NT2/D1 (cell line): ENCODE results near the gene PITRM1.
"Not testable (repeated sequence)": the region's sequence is repeated elsewhere in the genome, so short reads cannot be mapped to it uniquely, and the experiment has no call there.

Experiments used
- DNase-seq: peaks from one replicate; pipeline ENCODE4 v3.0.0-alpha.2; 2011; ENCODE audit warnings: low read depth, low spot score
- H3K27me3 ChIP-seq: 2 replicates; pipeline ENCODE4 v1.6.0; 2011; ENCODE audit warnings: mild to moderate bottlenecking; ENCODE audit not compliant: insufficient read length, insufficient read depth
- H3K36me3 ChIP-seq: 2 replicates; pipeline ENCODE4 v1.6.1; 2011; ENCODE audit warnings: mild to moderate bottlenecking, low read length, mixed read lengths; ENCODE audit not compliant: insufficient read depth, insufficient read length
- H3K4me1 ChIP-seq: 2 replicates; pipeline ENCODE4 v1.5.1; 2011; ENCODE audit not compliant: insufficient read depth, insufficient read length
- H3K4me3 ChIP-seq: 2 replicates; pipeline ENCODE4 v1.5.1; 2011; ENCODE audit warnings: low read depth; ENCODE audit not compliant: insufficient read length
- H3K9ac ChIP-seq: 2 replicates; pipeline ENCODE4 v1.6.0; 2011; ENCODE audit warnings: low read depth; ENCODE audit not compliant: insufficient read length
- H3K9me3 ChIP-seq: 2 replicates; pipeline ENCODE4 v1.5.1; 2011; ENCODE audit warnings: mild to moderate bottlenecking, low read length; ENCODE audit not compliant: insufficient read depth
- SUZ12 ChIP-seq: IDR thresholded peaks from 2 replicates; pipeline ENCODE4 v1.6.1; 2011; ENCODE audit not compliant: insufficient read length, insufficient read depth; ENCODE audit errors: extremely low read depth
- YY1 ChIP-seq: IDR thresholded peaks from 2 replicates; pipeline ENCODE4 v1.6.1; 2011; ENCODE audit not compliant: insufficient read length, insufficient read depth
- ZNF274 ChIP-seq: IDR thresholded peaks from 2 replicates; pipeline ENCODE4 v1.6.1; 2011; ENCODE audit warnings: mild to moderate bottlenecking, low read depth, low read length

The PITRM1 gene

GRCh38 chr10:3107426-3107961 is 65.1 kb downstream of the PITRM1 start:
- Histone ChIP-seq H3K27me3 (no peaks in the 10 kb centered on the region), H3K36me3 (peaks cover 77% of the 10 kb centered on the region), H3K4me1 (no peaks in the 10 kb centered on the region), H3K9ac (no peak overlapping the region), H3K9me3 (no peaks in the 10 kb centered on the region), H3K4me3 (no peak overlapping the region)
- TF ChIP-seq SUZ12: no peak
- TF ChIP-seq ZNF274: no peak
- TF ChIP-seq YY1: no peak
- DNase-seq: no peak

GRCh38 chr10:3106928-3107425 is 65.6 kb downstream of the PITRM1 start:
- H3K36me3 ChIP-seq: peaks cover 72% of the 10 kb centered on the region
- no peaks in the 10 kb centered on the region for H3K4me1 ChIP-seq
- no peak for DNase-seq
- H3K9me3 ChIP-seq: no peaks in the 10 kb centered on the region
- no peak for TF ChIP-seq YY1
- TF ChIP-seq ZNF274: no peak
- TF ChIP-seq SUZ12: no peak
- H3K9ac ChIP-seq: no peak overlapping the region
- no peak overlapping the region for H3K4me3 ChIP-seq
- no peaks in the 10 kb centered on the region for H3K27me3 ChIP-seq

- H3K4me3 ChIP-seq, H3K9ac ChIP-seq, H3K9me3 ChIP-seq, DNase-seq, H3K4me1 ChIP-seq, H3K27me3 ChIP-seq: not testable (repeated sequence)
- H3K36me3 ChIP-seq: peaks cover 70% of the 10 kb centered on the region
Observed at GRCh38 chr10:3106328-3106727, 66.3 kb downstream of the PITRM1 start.

GRCh38 chr10:3105905-3106304 is 66.7 kb downstream of the PITRM1 start:
- Histone ChIP-seq H3K9me3 (no peaks in the 10 kb centered on the region), H3K36me3 (peaks cover 70% of the 10 kb centered on the region), H3K4me3 (no peak overlapping the region), H3K9ac (no peak overlapping the region), H3K4me1 (no peaks in the 10 kb centered on the region), H3K27me3 (no peaks in the 10 kb centered on the region)
- no peak for DNase-seq
- TF ChIP-seq ZNF274 (no peak), YY1 (no peak), SUZ12 (no peak)

- Histone ChIP-seq H3K36me3 (peaks cover 73% of the 10 kb centered on the region), H3K4me1 (no peaks in the 10 kb centered on the region), H3K27me3 (no peaks in the 10 kb centered on the region), H3K4me3 (no peak overlapping the region), H3K9me3 (no peaks in the 10 kb centered on the region), H3K9ac (no peak overlapping the region)
- TF ChIP-seq SUZ12 (no peak), ZNF274 (no peak), YY1 (no peak)
- no peak for DNase-seq
Observed at GRCh38 chr10:3105166-3105565, 67.4 kb downstream of the PITRM1 start.

GRCh38 chr10:3104251-3104918 is 68.2 kb downstream of the PITRM1 start:
- DNase-seq: no peak
- Histone ChIP-seq H3K4me3 (no peak overlapping the region), H3K9ac (no peak overlapping the region), H3K4me1 (no peaks in the 10 kb centered on the region), H3K36me3 (peaks cover 74% of the 10 kb centered on the region), H3K9me3 (no peaks in the 10 kb centered on the region), H3K27me3 (no peaks in the 10 kb centered on the region)
- no peak for TF ChIP-seq SUZ12
- no peak for TF ChIP-seq YY1
- TF ChIP-seq ZNF274: no peak

- H3K9me3 ChIP-seq: no peaks in the 10 kb centered on the region
- no peak for TF ChIP-seq SUZ12
- no peak for TF ChIP-seq YY1
- no peak for TF ChIP-seq ZNF274
- H3K4me1 ChIP-seq: peaks cover 2% of the 10 kb centered on the region
- DNase-seq: no peak
- H3K27me3 ChIP-seq: no peaks in the 10 kb centered on the region
- no peak overlapping the region for H3K4me3 ChIP-seq
- H3K9ac ChIP-seq: no peak overlapping the region
- peaks cover 74% of the 10 kb centered on the region for H3K36me3 ChIP-seq
Observed at GRCh38 chr10:3103646-3104045, 68.9 kb downstream of the PITRM1 start.
